ENCODE results near the gene VKORC1L1. TPM values are rescaled to one million over a fixed set of nuclear protein-coding genes. Genes with fewer than 3 reads are reported as not detected.

Gene VKORC1L1
- total and polyA plus RNA-seq, 9 of the 15 experiments (the other 6 are each of a cell fraction or from before 2014, with no cell fraction given) = 6.8 to 36.5 (median 19.3) TPM

- TF ChIP-seq ZBTB40 (IDR thresholded peaks at IDR 0.05) (no peak; the same call in none of the 2 replicates), ZBTB40 (CRISPR knock-in tag; IDR thresholded peaks at IDR 0.05) (no peak), SREBF2 (CRISPR knock-in tag; IDR thresholded peaks at IDR 0.05) (no peak), ZNF766 (CRISPR knock-in tag; conservative IDR thresholded peaks at IDR 0.05) (no peak), NCOA6 (IDR thresholded peaks at IDR 0.05) (no peak), CEBPZ (IDR thresholded peaks at IDR 0.05; ENCODE audit: borderline replicate concordance, low read depth, low read length) (no peak), E2F6 (IDR thresholded peaks at IDR 0.05; ENCODE audit: borderline replicate concordance in 1 of 2, extremely low read depth in 1 of 2, insufficient read depth in 1 of 2, insufficient read length in 1 of 2, low read depth in 1 of 2, low read length in 1 of 2, poor library complexity in 1 of 2, severe bottlenecking in 1 of 2) (no peak), ZKSCAN3 (CRISPR knock-in tag; IDR thresholded peaks at IDR 0.05) (no peak), EGR1 (conservative IDR thresholded peaks at IDR 0.05) (no peak)
- TF ChIP-seq, protein P1, sequence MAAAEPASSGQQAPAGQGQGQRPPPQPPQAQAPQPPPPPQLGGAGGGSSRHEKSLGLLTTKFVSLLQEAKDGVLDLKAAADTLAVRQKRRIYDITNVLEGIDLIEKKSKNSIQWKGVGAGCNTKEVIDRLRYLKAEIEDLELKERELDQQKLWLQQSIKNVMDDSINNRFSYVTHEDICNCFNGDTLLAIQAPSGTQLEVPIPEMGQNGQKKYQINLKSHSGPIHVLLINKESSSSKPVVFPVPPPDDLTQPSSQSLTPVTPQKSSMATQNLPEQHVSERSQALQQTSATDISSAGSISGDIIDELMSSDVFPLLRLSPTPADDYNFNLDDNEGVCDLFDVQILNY (CRISPR knock-in tag; IDR thresholded peaks at IDR 0.05) = no peak
Measured at GRCh38 chr7:65927489-65928448, 54.9 kb downstream of the VKORC1L1 start (continued).
